ENCODE results near the gene SSBP4. TPM values are rescaled to one million over a fixed set of nuclear protein-coding genes. Genes with fewer than 3 reads are reported as not detected.

The SSBP4 gene
- total and polyA plus RNA-seq, 2 of the 8 experiments (the other 6 are each of a cell fraction or from before 2014, with no cell fraction given), result 26.4 to 33.7 TPM

- no peak overlapping the region for H2BK15ac ChIP-seq (ENCODE audit: low read length)
- no peak overlapping the region for H3K4ac ChIP-seq (replicated peaks; ENCODE audit: insufficient read length, low read depth, low read length)
- no peaks in the 10 kb centered on the region for H3K36me3 ChIP-seq (ENCODE audit: control insufficient read depth in 2 of 4, insufficient read depth in 4 of 4, low read length in 3 of 4)
- no peak overlapping the region for H4K5ac ChIP-seq (ENCODE audit: insufficient read length, low read depth, low read length)
- H3K27ac ChIP-seq (ENCODE audit: low read depth, low read length), result no peak overlapping the region
- FAIRE-seq, result no peak
- TF ChIP-seq FOSL1 (IDR thresholded peaks at IDR 0.05; ENCODE audit: insufficient read depth, low read depth, low read length) (no peak), KDM1A (IDR thresholded peaks at IDR 0.05; ENCODE audit: borderline replicate concordance, low read length) (peak; percentile 88; the same call in 1 of the 2 replicates), SAP30 (IDR thresholded peaks at IDR 0.05; ENCODE audit: insufficient read depth, insufficient replicate concordance, low read length) (no peak), CEBPB (IDR thresholded peaks at IDR 0.05; ENCODE audit: low read depth, low read length) (no peak), BCL11A (IDR thresholded peaks at IDR 0.05; ENCODE audit: low read depth in 2 of 2, low read length in 2 of 2) (no peak), SRF (IDR thresholded peaks at IDR 0.05; ENCODE audit: low read depth, low read length) (no peak), TAF1 (IDR thresholded peaks at IDR 0.05; ENCODE audit: low read depth, low read length) (no peak)
- H3K23ac ChIP-seq (ENCODE audit: insufficient read length), result no peak overlapping the region
- no peaks in the 10 kb centered on the region for H3K79me1 ChIP-seq (ENCODE audit: low read depth, low read length)
- no peak overlapping the region for H3K4me2 ChIP-seq (ENCODE audit: insufficient read depth in 1 of 2, low read depth in 2 of 2, low read length in 2 of 2)
- no peak overlapping the region for H3K14ac ChIP-seq (ENCODE audit: insufficient read length)
- H3K27me3 ChIP-seq (replicated peaks in 1 of 4; ENCODE audit: control insufficient read depth in 3 of 4, extremely low read depth in 1 of 4, insufficient read depth in 3 of 4, low read length in 3 of 4), result peaks cover 0 to 23% (median 14%) of the 10 kb centered on the region in 4 experiments; a peak in 6 of 7 replicates
- no peak overlapping the region for H4K91ac ChIP-seq (replicated peaks; ENCODE audit: insufficient read length, low read length)
- H2AK5ac ChIP-seq (ENCODE audit: low read depth, low read length), result peak overlapping the region; percentile 42; the same call in 1 of the 2 replicates
- DNase-seq (ENCODE audit: low read depth in 1 of 2, low spot score in 2 of 2), result no peak
- H2AFZ ChIP-seq (ENCODE audit: low read length), result no peak overlapping the region
- peaks cover 2% of the 10 kb centered on the region; the same call in 1 of the 2 replicates for H3K23me2 ChIP-seq (ENCODE audit: low read depth, low read length)
- no peak overlapping the region for H3K18ac ChIP-seq (ENCODE audit: extremely low read depth, low read length)
- no peak overlapping the region for H3K56ac ChIP-seq (replicated peaks; ENCODE audit: insufficient read length, low read depth, low read length)
- H3K4me3 ChIP-seq (ENCODE audit: extremely low read depth in 1 of 4, insufficient read depth in 2 of 4, low read depth in 3 of 4, low read length in 4 of 4), result no peak overlapping the region
- H3K9ac ChIP-seq (replicated peaks in 1 of 4; ENCODE audit: extremely low read depth in 1 of 4, low read depth in 3 of 4, low read length in 3 of 4), result no peak overlapping the region
- H4K8ac ChIP-seq (ENCODE audit: extremely low read depth, insufficient read depth, low read length), result no peak overlapping the region
- H2BK5ac ChIP-seq (ENCODE audit: low read depth, low read length), result no peak overlapping the region
- H2BK12ac ChIP-seq (ENCODE audit: low read depth, low read length), result no peak overlapping the region
- no peaks in the 10 kb centered on the region for H3K79me2 ChIP-seq (ENCODE audit: control insufficient read depth in 1 of 2, insufficient read depth in 2 of 2, low read length in 2 of 2)
- no peaks in the 10 kb centered on the region for H3K9me3 ChIP-seq (ENCODE audit: insufficient read depth in 2 of 2, low read depth in 1 of 2, low read length in 1 of 2)
- CTCF ChIA-PET (ENCODE audit: partially characterized antibody), result interaction anchor here (0.8 to 10.4 kb wide), 12 partner anchors 9 to 112 kb away, joined by 3 to 177 read pairs (median 21); partner anchors contain the start of genes LRRC25 and SSBP4
- H4K20me1 ChIP-seq (replicated peaks in 1 of 2; ENCODE audit: control insufficient read depth in 1 of 2, insufficient read depth in 2 of 2, low read length in 2 of 2), result no peaks in the 10 kb centered on the region
- peaks cover 3 to 4% (median 3%) of the 10 kb centered on the region in 4 experiments for H3K4me1 ChIP-seq (replicated peaks in 1 of 4; ENCODE audit: control insufficient read depth in 3 of 4, insufficient read depth in 4 of 4, low read length in 3 of 4)
- POLR2A ChIA-PET (ENCODE audit: partially characterized antibody), result interaction anchor here (1.2 to 3.3 kb wide), 3 partner anchors 11 to 23 kb away, joined by 3 to 12 read pairs (median 5); no protein-coding TSS in a partner anchor
- H2BK120ac ChIP-seq (replicated peaks; ENCODE audit: low read depth, low read length), result no peak overlapping the region
- H2BK20ac ChIP-seq (ENCODE audit: low read length), result no peak overlapping the region
Measured at GRCh38 chr19:18389726-18390064, 29.5 kb upstream of the SSBP4 start.

Data from H1 (cell line).